ENCODE results near the gene CDC42EP4.

GRCh38 chr17:73278465-73279453, 33.0 kb downstream of the CDC42EP4 start:
- TF ChIP-seq CTCF (IDR thresholded peaks at IDR 0.05 in 8 of 11, conservative IDR thresholded peaks at IDR 0.05 in 3 of 11) (no peak), POLR2A (IDR thresholded peaks at IDR 0.05) (no peak)
